SK-N-MC (cell line): ENCODE measurements around the gene ORAI1.

ENCODE experiments used
- DNase-seq: peaks from one replicate; pipeline ENCODE4 v3.0.0-alpha.2; 2011; ENCODE audit warnings: low read depth, low spot score
- H3K27ac ChIP-seq: fragments of 200-600 bp; sonication (generic); 2 replicates; pipeline ENCODE4 v1.5.1; 2016; ENCODE audit warnings: mixed run types
- H3K36me3 ChIP-seq: fragments of 200-600 bp; sonication (generic); 2 replicates; pipeline ENCODE4 v1.6.1; 2017; ENCODE audit warnings: antibody characterized with exemption, low read length, mixed read lengths; ENCODE audit not compliant: insufficient read depth
- H3K4me3 ChIP-seq: fragments of 200-600 bp; sonication (generic); 2 replicates; pipeline ENCODE4 v1.5.1; 2016
- H3K9ac ChIP-seq: fragments of 200-600 bp; sonication (generic); 2 replicates; pipeline ENCODE4 v1.8.0; 2017; ENCODE audit warnings: mixed run types, mixed read lengths; ENCODE audit not compliant: insufficient read length
- H3K9me3 ChIP-seq: fragments of 200-600 bp; sonication (generic); 2 replicates; pipeline ENCODE4 v1.6.1; 2017; ENCODE audit warnings: low read depth, mild to moderate bottlenecking, antibody characterized with exemption, low read length, moderate library complexity, mixed read lengths
- EZH2 ChIP-seq: fragments of 200-600 bp; sonication (generic); IDR thresholded peaks from one replicate; pipeline ENCODE4 v1.6.1; 2017; ENCODE audit warnings: antibody characterized with exemption
- FOXP2 ChIP-seq: optimal IDR thresholded peaks from 2 replicates; pipeline ENCODE3; 2011; ENCODE audit warnings: mild to moderate bottlenecking, moderate library complexity; ENCODE audit not compliant: insufficient read depth; ENCODE audit errors: extremely low read length, control extremely low read depth
- POLR2AphosphoS5 ChIP-seq: IDR thresholded peaks from 2 replicates; pipeline ENCODE4 v1.6.1; 2012; ENCODE audit warnings: mild to moderate bottlenecking, low read depth, low read length, borderline replicate concordance

ORAI1 gene

DNA sequence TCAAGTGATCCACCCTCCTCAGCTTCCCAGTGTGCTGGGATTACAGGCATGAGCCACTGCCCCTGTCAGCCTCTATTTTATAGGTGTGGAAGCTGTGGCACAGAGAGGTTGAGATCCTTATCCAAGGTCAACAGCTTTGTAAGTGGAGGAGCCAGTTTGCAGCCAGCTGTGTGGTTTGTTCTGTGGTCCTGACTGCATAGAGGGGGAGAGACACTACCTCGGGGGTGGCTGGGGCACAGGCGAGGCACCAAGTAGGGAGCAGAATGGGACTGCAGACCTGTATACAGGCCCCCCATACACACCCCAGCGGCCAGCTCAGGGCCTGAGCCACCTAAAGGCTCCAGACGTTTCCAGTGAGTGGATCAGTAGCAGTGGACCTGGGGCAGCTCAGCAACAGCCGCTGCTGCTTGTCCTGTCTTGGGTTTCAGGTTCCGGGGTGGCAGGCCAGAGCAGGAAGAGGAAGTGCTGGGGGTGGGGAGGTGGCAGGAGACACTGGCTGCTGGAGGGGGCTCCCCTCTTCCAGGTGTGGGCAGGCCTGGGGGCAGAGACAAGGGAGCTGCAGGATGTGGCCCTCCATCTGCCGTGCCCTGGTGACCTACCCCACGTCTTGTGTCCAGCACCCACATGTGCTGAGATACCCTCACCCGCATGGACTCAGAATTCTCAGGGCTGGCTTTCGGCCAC lies 11.0 kb downstream of the ORAI1 start:
- Histone ChIP-seq H3K9ac (no peak overlapping the region), H3K27ac (no peak overlapping the region), H3K36me3 (no peaks in the 10 kb centered on the region), H3K4me3 (no peak overlapping the region), H3K9me3 (no peaks in the 10 kb centered on the region)
- DNase-seq = no peak
- no peak for TF ChIP-seq FOXP2
- no peak for TF ChIP-seq POLR2AphosphoS5
- no peak for TF ChIP-seq EZH2

- Histone ChIP-seq H3K9me3 (no peaks in the 10 kb centered on the region), H3K9ac (no peak overlapping the region), H3K36me3 (no peaks in the 10 kb centered on the region), H3K27ac (no peak overlapping the region), H3K4me3 (no peak overlapping the region)
- DNase-seq = no peak
- TF ChIP-seq POLR2AphosphoS5 = no peak
- no peak for TF ChIP-seq EZH2
- no peak for TF ChIP-seq FOXP2
Observed at GRCh38 chr12:121638298-121639202, 12.2 kb downstream of the ORAI1 start.

DNA sequence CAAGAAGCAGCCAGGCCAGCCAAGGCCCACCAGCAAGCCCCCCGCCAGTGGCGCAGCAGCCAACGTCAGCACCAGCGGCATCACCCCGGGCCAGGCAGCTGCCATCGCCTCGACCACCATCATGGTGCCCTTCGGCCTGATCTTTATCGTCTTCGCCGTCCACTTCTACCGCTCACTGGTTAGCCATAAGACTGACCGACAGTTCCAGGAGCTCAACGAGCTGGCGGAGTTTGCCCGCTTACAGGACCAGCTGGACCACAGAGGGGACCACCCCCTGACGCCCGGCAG lies 15.0 kb downstream of the ORAI1 start:
- TF ChIP-seq FOXP2 = no peak
- no peak for TF ChIP-seq POLR2AphosphoS5
- no peak for TF ChIP-seq EZH2
- Histone ChIP-seq H3K36me3 (no peaks in the 10 kb centered on the region), H3K4me3 (no peak overlapping the region), H3K9me3 (no peaks in the 10 kb centered on the region), H3K27ac (no peak overlapping the region), H3K9ac (no peak overlapping the region)
- DNase-seq = no peak

GRCh38 chr12:121648458-121649028 lies 22.2 kb downstream of the ORAI1 start:
- Histone ChIP-seq H3K4me3 (no peak overlapping the region), H3K36me3 (no peaks in the 10 kb centered on the region), H3K27ac (no peak overlapping the region), H3K9me3 (no peaks in the 10 kb centered on the region), H3K9ac (no peak overlapping the region)
- TF ChIP-seq FOXP2 (no peak), POLR2AphosphoS5 (no peak), EZH2 (no peak)
- no peak for DNase-seq

DNA sequence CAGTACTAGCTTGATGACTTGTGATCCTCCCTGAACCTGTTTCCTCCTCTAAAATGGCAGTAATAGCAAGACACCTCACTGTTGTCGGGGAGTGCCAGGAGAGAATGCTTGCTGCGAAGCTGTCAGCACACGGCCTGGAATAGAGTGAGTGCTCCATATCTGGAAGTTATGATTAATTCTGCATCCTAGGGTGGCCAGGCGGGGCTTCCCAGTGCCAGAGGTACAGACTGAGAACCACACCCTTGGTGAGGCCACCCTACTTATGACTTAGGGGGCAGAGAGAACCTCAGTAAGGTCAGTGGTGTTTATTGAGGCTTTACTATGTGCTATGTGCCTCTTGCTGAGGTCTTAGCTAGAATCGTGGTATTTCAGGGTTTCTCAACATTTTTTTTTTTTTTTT lies 23.0 kb downstream of the ORAI1 start:
- DNase-seq = no peak
- H3K27ac ChIP-seq = no peak overlapping the region
- no peak overlapping the region for H3K4me3 ChIP-seq
- no peaks in the 10 kb centered on the region for H3K36me3 ChIP-seq
- TF ChIP-seq POLR2AphosphoS5 (no peak), FOXP2 (no peak), EZH2 (no peak)
- no peaks in the 10 kb centered on the region for H3K9me3 ChIP-seq
- no peak overlapping the region for H3K9ac ChIP-seq

DNA sequence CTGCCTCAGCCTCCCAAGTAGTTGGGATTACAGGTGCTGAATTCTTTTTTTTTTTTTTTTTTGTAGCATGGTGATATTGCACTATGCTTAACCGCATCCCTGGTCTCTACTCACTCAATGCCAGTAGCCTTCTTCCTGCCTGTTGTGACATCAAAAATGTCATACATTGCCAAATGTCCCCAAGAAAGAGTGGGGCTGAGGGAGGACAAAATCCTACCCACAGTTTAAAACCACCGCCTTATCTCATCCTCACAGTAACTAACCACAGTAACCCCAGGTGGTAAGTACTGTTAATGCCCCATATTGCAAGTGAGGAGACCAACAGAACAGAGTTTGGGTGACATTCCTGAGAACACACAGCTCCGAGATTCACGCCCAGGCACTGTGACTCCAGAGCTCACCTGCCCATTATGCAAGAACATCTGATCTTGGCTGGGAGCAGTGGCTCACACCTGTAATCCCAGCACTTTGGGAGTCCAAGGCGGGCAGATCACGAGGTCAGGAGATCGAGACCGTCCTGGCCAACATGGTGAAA lies 23.6 kb downstream of the ORAI1 start:
- Histone ChIP-seq H3K9ac (no peak overlapping the region), H3K9me3 (no peaks in the 10 kb centered on the region), H3K36me3 (no peaks in the 10 kb centered on the region), H3K4me3 (no peak overlapping the region), H3K27ac (no peak overlapping the region)
- TF ChIP-seq FOXP2 (no peak), POLR2AphosphoS5 (no peak), EZH2 (no peak)
- DNase-seq = no peak

- no peak overlapping the region for H3K27ac ChIP-seq
- no peak overlapping the region for H3K9ac ChIP-seq
- no peak for DNase-seq
- no peak overlapping the region for H3K4me3 ChIP-seq
- H3K9me3 ChIP-seq = no peaks in the 10 kb centered on the region
- no peak for TF ChIP-seq EZH2
- TF ChIP-seq POLR2AphosphoS5 = no peak
- no peaks in the 10 kb centered on the region for H3K36me3 ChIP-seq
Observed at GRCh38 chr12:121651320-121651719, 25.0 kb downstream of the ORAI1 start.

- H3K27ac ChIP-seq = no peak overlapping the region
- H3K4me3 ChIP-seq = no peak overlapping the region
- TF ChIP-seq EZH2 (no peak), POLR2AphosphoS5 (no peak), FOXP2 (no peak)
- H3K9ac ChIP-seq = no peak overlapping the region
- H3K36me3 ChIP-seq = no peaks in the 10 kb centered on the region
- H3K9me3 ChIP-seq = no peaks in the 10 kb centered on the region
- DNase-seq = no peak
Observed at GRCh38 chr12:121652767-121653497, 26.6 kb downstream of the ORAI1 start.
